ENCODE measurements around the gene DNAH10. TPM values are rescaled to one million over a fixed set of nuclear protein-coding genes. Genes with fewer than 3 reads are reported as not detected.
"Not testable (repeated sequence)": the region's sequence is repeated elsewhere in the genome, so short reads cannot be mapped to it uniquely, and the experiment has no call there.

DNAH10 gene
- total RNA-seq, 1 donor from 2014 or later: 0.54 TPM

GRCh38 chr12:123782997-123783792 lies 21.1 kb downstream of the DNAH10 start:
- Histone ChIP-seq H3K9me3 (ENCODE audit: insufficient read depth, low read depth, low read length) (no peaks in the 10 kb centered on the region), H3K4me3 (ENCODE audit: insufficient read depth, low read depth, low read length) (no peak overlapping the region), H2AFZ (ENCODE audit: low read depth, low read length) (no peak overlapping the region), H3K79me2 (ENCODE audit: insufficient read depth, low read length) (no peaks in the 10 kb centered on the region), H3K4me1 (ENCODE audit: insufficient read depth, low read length) (no peaks in the 10 kb centered on the region), H4K20me1 (ENCODE audit: insufficient read depth, low read length) (no peaks in the 10 kb centered on the region), H3K4me2 (ENCODE audit: low read length) (no peak overlapping the region), H3K36me3 (ENCODE audit: insufficient read depth, low read length) (no peaks in the 10 kb centered on the region), H3K9ac (ENCODE audit: low read length) (no peak overlapping the region), H3K27me3 (ENCODE audit: insufficient read depth, low read length) (peaks cover 2% of the 10 kb centered on the region), H3K27ac (ENCODE audit: low read depth, low read length) (no peak overlapping the region)
- no peak for FAIRE-seq
- Mint-ChIP-seq H3K27ac (ENCODE audit: unreplicated experiment) (no peak overlapping the region), H3K27me3 (ENCODE audit: low read depth, unreplicated experiment) (peaks cover 5% of the 10 kb centered on the region), H3K9me3 (ENCODE audit: unreplicated experiment) (peaks cover 4% of the 10 kb centered on the region), H3K4me1 (ENCODE audit: low read depth, unreplicated experiment) (no peaks in the 10 kb centered on the region), H3K4me3 (ENCODE audit: unreplicated experiment) (no peak overlapping the region), H3K36me3 (ENCODE audit: low read depth, unreplicated experiment) (no peaks in the 10 kb centered on the region)
- TF ChIP-seq CTCF (IDR thresholded peaks at IDR 0.05; ENCODE audit: insufficient read depth, low read depth, low read length) (no peak), EZH2 (IDR thresholded peaks at IDR 0.05; ENCODE audit: insufficient read depth, low read length) (no peak)
- no peak for DNase-seq (ENCODE audit: low read depth)

- no peaks in the 10 kb centered on the region for H4K20me1 ChIP-seq (ENCODE audit: insufficient read depth, low read length)
- peaks cover 9% of the 10 kb centered on the region for H3K27me3 Mint-ChIP-seq (ENCODE audit: low read depth, unreplicated experiment)
- no peak overlapping the region for H3K4me3 ChIP-seq (ENCODE audit: insufficient read depth, low read depth, low read length)
- TF ChIP-seq EZH2 (IDR thresholded peaks at IDR 0.05; ENCODE audit: insufficient read depth, low read length) (no peak), CTCF (IDR thresholded peaks at IDR 0.05; ENCODE audit: insufficient read depth, low read depth, low read length) (no peak)
- peaks cover 2% of the 10 kb centered on the region for H3K27me3 ChIP-seq (ENCODE audit: insufficient read depth, low read length)
- H3K4me1 Mint-ChIP-seq (ENCODE audit: low read depth, unreplicated experiment): no peaks in the 10 kb centered on the region
- H3K36me3 Mint-ChIP-seq (ENCODE audit: low read depth, unreplicated experiment): no peaks in the 10 kb centered on the region
- no peaks in the 10 kb centered on the region for H3K4me1 ChIP-seq (ENCODE audit: insufficient read depth, low read length)
- DNase-seq (ENCODE audit: low read depth) (no peak), FAIRE-seq (no peak)
- no peak overlapping the region for H3K9ac ChIP-seq (ENCODE audit: low read length)
- H3K9me3 ChIP-seq (ENCODE audit: insufficient read depth, low read depth, low read length): no peaks in the 10 kb centered on the region
- H3K9me3 Mint-ChIP-seq (ENCODE audit: unreplicated experiment): peaks cover 2% of the 10 kb centered on the region
- no peak overlapping the region for H2AFZ ChIP-seq (ENCODE audit: low read depth, low read length)
- H3K4me2 ChIP-seq (ENCODE audit: low read length): no peak overlapping the region
- no peak overlapping the region for H3K4me3 Mint-ChIP-seq (ENCODE audit: unreplicated experiment)
- H3K27ac Mint-ChIP-seq (ENCODE audit: unreplicated experiment): no peak overlapping the region
- no peak overlapping the region for H3K27ac ChIP-seq (ENCODE audit: low read depth, low read length)
- H3K36me3 ChIP-seq (ENCODE audit: insufficient read depth, low read length): no peaks in the 10 kb centered on the region
- H3K79me2 ChIP-seq (ENCODE audit: insufficient read depth, low read length): no peaks in the 10 kb centered on the region
Observed at GRCh38 chr12:123787466-123787865, 25.4 kb downstream of the DNAH10 start.

- Histone ChIP-seq H3K9ac (ENCODE audit: low read length) (no peak overlapping the region), H4K20me1 (ENCODE audit: insufficient read depth, low read length) (no peaks in the 10 kb centered on the region), H3K9me3 (ENCODE audit: insufficient read depth, low read depth, low read length) (no peaks in the 10 kb centered on the region), H3K4me3 (ENCODE audit: insufficient read depth, low read depth, low read length) (no peak overlapping the region), H3K79me2 (ENCODE audit: insufficient read depth, low read length) (no peaks in the 10 kb centered on the region), H3K27ac (ENCODE audit: low read depth, low read length) (no peak overlapping the region), H3K4me2 (ENCODE audit: low read length) (no peak overlapping the region), H3K36me3 (ENCODE audit: insufficient read depth, low read length) (no peaks in the 10 kb centered on the region), H3K4me1 (ENCODE audit: insufficient read depth, low read length) (no peaks in the 10 kb centered on the region), H3K27me3 (ENCODE audit: insufficient read depth, low read length) (peaks cover 2% of the 10 kb centered on the region), H2AFZ (ENCODE audit: low read depth, low read length) (no peak overlapping the region)
- no peak for TF ChIP-seq CTCF (IDR thresholded peaks at IDR 0.05; ENCODE audit: insufficient read depth, low read depth, low read length)
- TF ChIP-seq EZH2 (IDR thresholded peaks at IDR 0.05; ENCODE audit: insufficient read depth, low read length): no peak
- FAIRE-seq (no peak), DNase-seq (ENCODE audit: low read depth) (no peak)
- H3K27me3 Mint-ChIP-seq (ENCODE audit: low read depth, unreplicated experiment): peaks cover 7% of the 10 kb centered on the region
- no peak overlapping the region for H3K4me3 Mint-ChIP-seq (ENCODE audit: unreplicated experiment)
- no peaks in the 10 kb centered on the region for H3K9me3 Mint-ChIP-seq (ENCODE audit: unreplicated experiment)
- no peak overlapping the region for H3K27ac Mint-ChIP-seq (ENCODE audit: unreplicated experiment)
- no peaks in the 10 kb centered on the region for H3K4me1 Mint-ChIP-seq (ENCODE audit: low read depth, unreplicated experiment)
- H3K36me3 Mint-ChIP-seq (ENCODE audit: low read depth, unreplicated experiment): no peaks in the 10 kb centered on the region
Observed at GRCh38 chr12:123788541-123788940, 26.4 kb downstream of the DNAH10 start.

- H3K4me3 ChIP-seq (ENCODE audit: insufficient read depth, low read depth, low read length); H3K4me1 ChIP-seq (ENCODE audit: insufficient read depth, low read length); H3K36me3 ChIP-seq (ENCODE audit: insufficient read depth, low read length); FAIRE-seq; H3K4me1 Mint-ChIP-seq (ENCODE audit: low read depth, unreplicated experiment); H3K4me2 ChIP-seq (ENCODE audit: low read length); H3K27me3 ChIP-seq (ENCODE audit: insufficient read depth, low read length); H3K27me3 Mint-ChIP-seq (ENCODE audit: low read depth, unreplicated experiment); H4K20me1 ChIP-seq (ENCODE audit: insufficient read depth, low read length); H3K9me3 Mint-ChIP-seq (ENCODE audit: unreplicated experiment); H3K36me3 Mint-ChIP-seq (ENCODE audit: low read depth, unreplicated experiment); H2AFZ ChIP-seq (ENCODE audit: low read depth, low read length); H3K79me2 ChIP-seq (ENCODE audit: insufficient read depth, low read length); H3K4me3 Mint-ChIP-seq (ENCODE audit: unreplicated experiment); H3K27ac Mint-ChIP-seq (ENCODE audit: unreplicated experiment); H3K9me3 ChIP-seq (ENCODE audit: insufficient read depth, low read depth, low read length); H3K27ac ChIP-seq (ENCODE audit: low read depth, low read length); H3K9ac ChIP-seq (ENCODE audit: low read length); DNase-seq (ENCODE audit: low read depth): not testable (repeated sequence)
Observed at GRCh38 chr12:123789422-123789821, 27.3 kb downstream of the DNAH10 start.

Data from astrocyte (in vitro differentiated cells and primary cell).